Fibroblast of peridontal ligament (primary cell): Measurements from ENCODE around the gene HACD4.
"Not testable (repeated sequence)": the region's sequence is repeated elsewhere in the genome, so short reads cannot be mapped to it uniquely, and the experiment has no call there.

Experiments used
- DNase-seq: peaks from one replicate; pipeline ENCODE4 v3.0.0-alpha.2; 2010; ENCODE audit errors: extremely low read depth

The HACD4 gene

GRCh38 chr9:21016701-21017491 lies 14.5 kb downstream of the HACD4 start:
- peak; percentile 67 for DNase-seq

GRCh38 chr9:21015995-21016394 lies 15.4 kb downstream of the HACD4 start:
- no peak for DNase-seq

- DNase-seq = peak; percentile 57
These were observed 16.2 kb downstream of the HACD4 start for GRCh38 chr9:21015129-21015815.

- DNase-seq = no peak
These were observed 29.4 kb downstream of the HACD4 start for GRCh38 chr9:21002040-21002439.

GRCh38 chr9:21001581-21001980 lies 29.9 kb downstream of the HACD4 start:
- DNase-seq = no peak

- no peak for DNase-seq
These were observed 33.9 kb downstream of the HACD4 start for GRCh38 chr9:20997503-20998076.

- no peak for DNase-seq
These were observed 34.6 kb downstream of the HACD4 start for GRCh38 chr9:20996809-20997208.

- DNase-seq = no peak
These were observed 35.8 kb downstream of the HACD4 start for GRCh38 chr9:20995616-20996015.

GRCh38 chr9:20994486-20994885 lies 37.0 kb downstream of the HACD4 start:
- DNase-seq = peak; percentile 55

GRCh38 chr9:20990867-20991266 lies 40.6 kb downstream of the HACD4 start:
- DNase-seq = no peak

GRCh38 chr9:20989923-20990341 lies 41.5 kb downstream of the HACD4 start:
- DNase-seq = no peak

- peak; percentile 66 for DNase-seq
These were observed 42.6 kb downstream of the HACD4 start for GRCh38 chr9:20988671-20989315.

GRCh38 chr9:20988061-20988460 lies 43.4 kb downstream of the HACD4 start:
- DNase-seq = no peak

GRCh38 chr9:20987521-20987920 lies 43.9 kb downstream of the HACD4 start:
- no peak for DNase-seq

- DNase-seq = no peak
These were observed 45.4 kb downstream of the HACD4 start for GRCh38 chr9:20985851-20986600.

GRCh38 chr9:20984506-20984905 lies 46.9 kb downstream of the HACD4 start:
- peak; percentile 54 for DNase-seq

- DNase-seq = peak; percentile 99
These were observed 50.0 kb downstream of the HACD4 start for GRCh38 chr9:20981486-20981885.

- DNase-seq = peak; percentile 92
These were observed 50.5 kb downstream of the HACD4 start for GRCh38 chr9:20980832-20981455.

GRCh38 chr9:20978249-20978648 lies 53.2 kb downstream of the HACD4 start:
- no peak for DNase-seq

- DNase-seq = not testable (repeated sequence)
These were observed 57.1 kb downstream of the HACD4 start for GRCh38 chr9:20974191-20974938.
